SH-SY5Y (cell line): ENCODE results near the gene CCDC136.

Experiments
- GATA2 ChIP-seq: IDR thresholded peaks from 2 replicates; pipeline ENCODE4 v1.6.1; 2011; ENCODE audit warnings: mild to moderate bottlenecking, low read depth, low read length
- GATA3 ChIP-seq: IDR thresholded peaks from 2 replicates; pipeline ENCODE4 v1.6.1; 2011; ENCODE audit warnings: low read depth, mild to moderate bottlenecking, low read length, moderate library complexity

DNA sequence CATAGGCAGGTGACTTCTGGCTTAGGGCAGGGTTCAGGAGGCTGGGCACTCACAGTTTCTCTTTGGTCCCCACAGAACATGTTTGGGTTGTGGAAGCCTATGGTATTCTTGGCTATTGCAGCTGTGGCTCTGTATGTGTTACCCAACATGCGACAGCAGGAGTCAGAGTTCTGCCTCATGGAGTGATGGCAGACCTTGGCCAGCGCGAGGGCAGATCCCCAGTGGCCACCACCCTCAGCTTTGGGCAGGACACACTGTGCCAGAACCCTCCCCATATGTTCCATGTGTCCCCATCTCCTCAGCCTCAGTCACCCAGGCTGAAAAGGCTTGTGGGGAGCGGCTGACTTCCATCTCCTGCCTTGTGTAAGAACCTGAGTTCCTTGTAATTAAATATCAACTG, 30.0 kb downstream of the CCDC136 start:
- TF ChIP-seq GATA2, result no peak
- no peak for TF ChIP-seq GATA3
